HepG2 (cell line): ENCODE data around the gene ADARB2. TPM values are rescaled to one million over a fixed set of nuclear protein-coding genes. Genes with fewer than 3 reads are reported as not detected.

Experiments used
- ATAC-seq: fragments of 200-7000 bp; cut with Tn5 transposase; 3 replicates; pipeline ENCODE4 v1.9.1; 2020; ENCODE audit warnings: mild to moderate bottlenecking, moderate library complexity
- BruUV-seq: library from RNA; stranded (reverse); fragments of 400-500 nt; replicated peaks from 2 replicates; lab custom pipeline; 2021; lab: Mats Ljungman, UMichigan
- CTCF ChIA-PET: fragments of 300-600 bp; formaldehyde crosslinking; extraction: SDS; loops from one replicate; lab custom pipeline; 2021; ENCODE audit warnings: low total read pairs, inconsistent platforms, low intra/inter-chr PET ratio; lab: Yijun Ruan, JAX
- POLR2A ChIA-PET: fragments of 350-600 bp; sonication (Branson Sonifier 250); formaldehyde crosslinking; loops from one replicate; lab custom pipeline; 2020; ENCODE audit warnings: antibody characterized with exemption, inconsistent platforms; lab: Yijun Ruan, JAX
- DNase-seq: peaks from one replicate; pipeline ENCODE4 v3.0.0-alpha.2; 2015; ENCODE audit warnings: low spot score
- FAIRE-seq: peaks from 3 replicates; lab custom pipeline; 2011; peaks lifted over from hg19 to GRCh38; lab: Jason Lieb, UNC
- H2AFZ ChIP-seq: one replicate; pipeline ENCODE4 v1.6.1; 2011; ENCODE audit warnings: low read length, inconsistent platforms
- H3K27ac ChIP-seq: fragments of 300-600 bp; 3 replicates; pipeline ENCODE4 v1.8.0; 2011; ENCODE audit warnings: mixed run types, mild to moderate bottlenecking, mixed read lengths, low read length, inconsistent platforms; ENCODE audit not compliant: insufficient read depth; ENCODE audit errors: extremely low read length
- H3K27me3 ChIP-seq, 2 experiments: fragments of 200-600 bp in 1 of 2; 2 replicates in 1 of 2; 3 replicates in 1 of 2; pipeline versions ENCODE4 v1.6.0 to v1.8.0; 2011; ENCODE audit warnings: low read length in 2 of 2, mild to moderate bottlenecking in 2 of 2, moderate library complexity in 2 of 2, inconsistent platforms in 1 of 2; ENCODE audit not compliant: insufficient read depth in 2 of 2, control insufficient read depth in 1 of 2
- H3K36me3 ChIP-seq, 2 experiments: fragments of 200-600 bp in 1 of 2; replicated peaks in 1 of 2; 2 replicates in 1 of 2; 3 replicates in 1 of 2; pipeline versions ENCODE4 v1.5.1 to v1.8.0; 2011; ENCODE audit warnings: low read length in 2 of 2, inconsistent platforms in 1 of 2; ENCODE audit not compliant: insufficient read depth in 2 of 2, control insufficient read depth in 1 of 2
- H3K4me1 ChIP-seq: 2 replicates; pipeline ENCODE4 v1.5.1; 2012; ENCODE audit warnings: low read length, inconsistent platforms; ENCODE audit not compliant: insufficient read depth
- H3K4me2 ChIP-seq: 2 replicates; pipeline ENCODE4 v1.6.0; 2011; ENCODE audit warnings: low read depth, low read length, inconsistent platforms
- H3K4me3 ChIP-seq, 3 experiments: fragments of 200-600 bp in 1 of 3; sonication (generic), shearing (Covaris generic) in 1 of 3; replicated peaks in 1 of 3; 2 replicates each; pipeline ENCODE4 v1.5.1; 2011 to 2016; ENCODE audit warnings: low read length in 3 of 3, inconsistent platforms in 2 of 3, low read depth in 2 of 3, mild to moderate bottlenecking in 2 of 3, control low read depth in 1 of 3, mixed read lengths in 1 of 3; ENCODE audit not compliant: insufficient read depth in 1 of 3
- H3K79me2 ChIP-seq: one replicate; pipeline ENCODE4 v1.6.1; 2011; ENCODE audit warnings: low read length, inconsistent platforms; ENCODE audit not compliant: insufficient read depth
- H3K9ac ChIP-seq: 2 replicates; pipeline ENCODE4 v1.6.0; 2011; ENCODE audit warnings: mild to moderate bottlenecking, low read depth, low read length, inconsistent platforms; ENCODE audit not compliant: insufficient read depth
- H3K9me3 ChIP-seq: 2 replicates; pipeline ENCODE4 v1.5.1; 2012; ENCODE audit warnings: mild to moderate bottlenecking, low read length
- H4K20me1 ChIP-seq: 2 replicates; pipeline ENCODE4 v1.6.0; 2011; ENCODE audit warnings: inconsistent platforms, mild to moderate bottlenecking, low read length, moderate library complexity; ENCODE audit not compliant: insufficient read depth
- ATF7-NPFF ChIP-seq: sonication (generic); formaldehyde crosslinking; IDR thresholded peaks from 2 replicates; pipeline ENCODE4 v1.8.1; 2023; ENCODE audit warnings: mild to moderate bottlenecking, low read depth, missing genetic modification reagents, moderate library complexity
- BCLAF1 ChIP-seq: fragments of 450-650 bp; IDR thresholded peaks from 2 replicates; pipeline ENCODE4 v1.6.1; 2017; ENCODE audit warnings: mild to moderate bottlenecking
- CTCF ChIP-seq: sonication (generic); formaldehyde crosslinking; IDR thresholded peaks from 2 replicates; pipeline ENCODE4 v1.5.0; 2020; ENCODE audit warnings: mild to moderate bottlenecking, missing genetic modification reagents, moderate library complexity
- HOXD1 ChIP-seq: sonication (generic); formaldehyde crosslinking; IDR thresholded peaks from 2 replicates; pipeline ENCODE4 v1.5.0; 2020; ENCODE audit warnings: missing genetic modification reagents
- TOE1 ChIP-seq: sonication (generic); formaldehyde crosslinking; IDR thresholded peaks from 2 replicates; pipeline ENCODE4 v1.4.0; 2020; ENCODE audit warnings: mild to moderate bottlenecking, missing genetic modification reagents
- U2AF1 ChIP-seq: fragments of 200-400 bp; formaldehyde crosslinking; optimal IDR thresholded peaks from 2 replicates; pipeline ENCODE3; 2017; ENCODE audit warnings: mild to moderate bottlenecking, low read depth, low read length
- ZNF225 ChIP-seq: sonication (generic); formaldehyde crosslinking; IDR thresholded peaks from 2 replicates; pipeline ENCODE4 v1.4.0; 2020; ENCODE audit warnings: mild to moderate bottlenecking, missing genetic modification reagents
- ZNF44 ChIP-seq: sonication (generic); formaldehyde crosslinking; IDR thresholded peaks from 2 replicates; pipeline ENCODE4 v1.5.1; 2020; ENCODE audit warnings: mild to moderate bottlenecking, missing genetic modification reagents
- ZNF660 ChIP-seq: sonication (generic); formaldehyde crosslinking; IDR thresholded peaks from 2 replicates; pipeline ENCODE4 v1.5.1; 2020; ENCODE audit warnings: mild to moderate bottlenecking, low read depth, missing genetic modification reagents, borderline replicate concordance
- WGBS: methylation state at CpG from one replicate; pipeline ENCODE4 v1.1.6; 2017; ENCODE audit warnings: low lambda C conversion rate; 5-methylcytosine and 5-hydroxymethylcytosine counted together
- in situ Hi-C: cut with HindIII; loops from 2 replicates; pipeline ENCODE4 v1.10.0; 2017; ENCODE audit warnings: low pct_unique_long_range_greater_than_20kb; ENCODE audit not compliant: extremely low pct_ligation_motif_present
- intact Hi-C: fragments of 100-400 bp; cut with micrococcal nuclease; formaldehyde crosslinking; loops from one replicate; pipeline ENCODE4 v1.10.0; 2022; ENCODE audit not compliant: unreplicated experiment
- polyA plus RNA-seq, 8 experiments: library from polyadenylated mRNA; depleted of rRNA in 3 of 8; stranded (reverse) in 7 of 8; unstranded in 1 of 8; fragments of >200 nt; fragmentation: Illumina TruSeq in 4 of 8; extraction: Trizol in 4 of 8; gene quantifications; 2 replicates each; pipeline versions ENCODE4 v1.2.1 to v1.2.3, GENCODE V29; 2011 to 2016; ENCODE audit warnings: low read depth in 4 of 8, missing spikeins in 1 of 8, mixed read lengths in 1 of 8; ENCODE audit not compliant: insufficient read depth in 1 of 8
- total RNA-seq, 5 experiments: library from RNA; depleted of rRNA; stranded (reverse); fragments of >200 nt; fragmentation: Illumina TruSeq; extraction: Trizol; gene quantifications; 2 replicates each; pipeline ENCODE4 v1.2.3, GENCODE V29; 2016; ENCODE audit warnings: low read depth in 1 of 5
- TF ChIP-seq, protein P1 (sequence below): sonication (generic); formaldehyde crosslinking; IDR thresholded peaks from 2 replicates; pipeline ENCODE4 v1.4.0; 2020; ENCODE audit warnings: missing genetic modification reagents
- TF ChIP-seq, protein P2 (sequence below): sonication (generic); formaldehyde crosslinking; IDR thresholded peaks from 2 replicates; pipeline ENCODE4 v1.4.0; 2020; ENCODE audit warnings: missing genetic modification reagents, borderline replicate concordance

Gene ADARB2
- total and polyA plus RNA-seq, 2 of the 13 experiments (the other 11 are each of a cell fraction or from before 2014, with no cell fraction given): not detected

DNA sequence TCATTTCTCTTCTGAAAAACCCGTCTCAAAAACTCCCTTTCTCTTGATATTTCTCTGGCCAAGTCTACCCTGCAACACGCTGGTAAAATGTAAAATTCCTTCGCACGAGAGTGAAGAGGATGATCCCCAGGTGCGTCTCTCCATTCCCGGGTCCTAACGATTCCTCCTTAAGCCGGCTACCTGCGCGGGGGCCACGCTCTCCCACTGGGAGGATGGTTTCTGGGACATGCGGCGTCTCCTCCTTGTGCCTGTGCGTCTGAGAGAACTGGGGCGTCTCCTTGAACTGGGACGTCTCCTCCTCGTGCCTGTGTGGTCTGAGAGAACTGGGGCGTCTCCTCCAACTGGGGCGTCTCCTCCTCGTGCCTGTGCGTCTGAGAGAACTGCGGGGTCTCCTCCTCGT is 531.2 kb downstream of the ADARB2 start:
- DNase-seq (no peak), ATAC-seq (no peak), FAIRE-seq (no peak)
- H3K36me3 ChIP-seq: no peaks in the 10 kb centered on the region
- H3K9me3 ChIP-seq: no peaks in the 10 kb centered on the region
- ChIA-PET CTCF (no interaction called here), POLR2A (no interaction called here)
- BruUV-seq: no TSS peak
- no peak overlapping the region for H3K9ac ChIP-seq
- TF ChIP-seq TOE1: no peak
- TF ChIP-seq, protein P1, sequence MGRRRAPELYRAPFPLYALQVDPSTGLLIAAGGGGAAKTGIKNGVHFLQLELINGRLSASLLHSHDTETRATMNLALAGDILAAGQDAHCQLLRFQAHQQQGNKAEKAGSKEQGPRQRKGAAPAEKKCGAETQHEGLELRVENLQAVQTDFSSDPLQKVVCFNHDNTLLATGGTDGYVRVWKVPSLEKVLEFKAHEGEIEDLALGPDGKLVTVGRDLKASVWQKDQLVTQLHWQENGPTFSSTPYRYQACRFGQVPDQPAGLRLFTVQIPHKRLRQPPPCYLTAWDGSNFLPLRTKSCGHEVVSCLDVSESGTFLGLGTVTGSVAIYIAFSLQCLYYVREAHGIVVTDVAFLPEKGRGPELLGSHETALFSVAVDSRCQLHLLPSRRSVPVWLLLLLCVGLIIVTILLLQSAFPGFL: no peak
- no peak for TF ChIP-seq BCLAF1
- no peak for TF ChIP-seq U2AF1
- no peak for TF ChIP-seq CTCF (CRISPR knock-in tag)
- TF ChIP-seq ZNF660 (CRISPR knock-in tag): no peak
- TF ChIP-seq ZNF225 (CRISPR knock-in tag): no peak
- no peak for TF ChIP-seq HOXD1 (CRISPR knock-in tag)
- TF ChIP-seq, protein P2, sequence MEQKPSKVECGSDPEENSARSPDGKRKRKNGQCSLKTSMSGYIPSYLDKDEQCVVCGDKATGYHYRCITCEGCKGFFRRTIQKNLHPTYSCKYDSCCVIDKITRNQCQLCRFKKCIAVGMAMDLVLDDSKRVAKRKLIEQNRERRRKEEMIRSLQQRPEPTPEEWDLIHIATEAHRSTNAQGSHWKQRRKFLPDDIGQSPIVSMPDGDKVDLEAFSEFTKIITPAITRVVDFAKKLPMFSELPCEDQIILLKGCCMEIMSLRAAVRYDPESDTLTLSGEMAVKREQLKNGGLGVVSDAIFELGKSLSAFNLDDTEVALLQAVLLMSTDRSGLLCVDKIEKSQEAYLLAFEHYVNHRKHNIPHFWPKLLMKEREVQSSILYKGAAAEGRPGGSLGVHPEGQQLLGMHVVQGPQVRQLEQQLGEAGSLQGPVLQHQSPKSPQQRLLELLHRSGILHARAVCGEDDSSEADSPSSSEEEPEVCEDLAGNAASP: no peak
- TF ChIP-seq ZNF44 (CRISPR knock-in tag): no peak
- no peak for TF ChIP-seq ATF7-NPFF (CRISPR knock-in tag)
- H3K27me3 ChIP-seq: peaks cover 18 to 88% of the 10 kb centered on the region in 2 experiments
- H3K4me3 ChIP-seq: no peak overlapping the region
- no peak overlapping the region for H3K27ac ChIP-seq
- no peaks in the 10 kb centered on the region for H3K79me2 ChIP-seq
- no peaks in the 10 kb centered on the region for H3K4me1 ChIP-seq
- in situ Hi-C loops: no loop called here
- no peak overlapping the region for H2AFZ ChIP-seq
- no peak overlapping the region for H3K4me2 ChIP-seq
- WGBS: 35% methylated on average over 13 of the region's 23 CpGs
- no peaks in the 10 kb centered on the region for H4K20me1 ChIP-seq
- intact Hi-C loops: no loop called here
